Spinal cord (tissue), 10 donors: Measurements from ENCODE around the gene STAT2. TPM values are rescaled to one million over a fixed set of nuclear protein-coding genes. Genes with fewer than 3 reads are reported as not detected.

Experiments used
- DNase-seq, 6 donors: peaks; one replicate each; pipeline versions ENCODE4 v3.0.0 to v3.0.0-alpha.2; 2013 to 2015; ENCODE audit warnings: low spot score in 6 of 6, low read depth in 4 of 6
- H3K27ac ChIP-seq: one replicate; pipeline ENCODE4 v1.5.1; 2013; ENCODE audit warnings: low read depth, low read length, control low read depth
- H3K27me3 ChIP-seq: one replicate; pipeline ENCODE4 v1.6.1; 2013; ENCODE audit warnings: low read length; ENCODE audit not compliant: control insufficient read depth, insufficient read depth
- H3K36me3 ChIP-seq: one replicate; pipeline ENCODE4 v1.6.1; 2013; ENCODE audit warnings: low read length; ENCODE audit not compliant: control insufficient read depth, insufficient read depth
- H3K4me1 ChIP-seq: one replicate; pipeline ENCODE4 v1.6.1; 2013; ENCODE audit warnings: low read length; ENCODE audit not compliant: control insufficient read depth, insufficient read depth
- H3K4me3 ChIP-seq: one replicate; pipeline ENCODE4 v1.5.1; 2013; ENCODE audit warnings: low read depth, low read length, control low read depth
- H3K9me3 ChIP-seq: one replicate; pipeline ENCODE4 v1.6.1; 2013; ENCODE audit warnings: low read length; ENCODE audit not compliant: control insufficient read depth, insufficient read depth
- WGBS: methylation state at CpG from one replicate; pipeline ENCODE4 v1.1.5; 2013; ENCODE audit warnings: missing lambda C conversion rate; ENCODE audit not compliant: insufficient coverage; 5-methylcytosine and 5-hydroxymethylcytosine counted together
- polyA plus RNA-seq, 2 donors: library from polyadenylated mRNA; unstranded; fragments of 120-200 nt; gene quantifications; one replicate each; pipeline ENCODE4 v1.2.1, GENCODE V29; 2013; ENCODE audit not compliant: insufficient read length in 2 of 2
- small RNA-seq: library from RNA; depleted of rRNA; stranded (forward); fragments of <200 nt; gene quantifications from one replicate; pipeline ENCODE3, GENCODE V24; 2014; ENCODE audit warnings: low replicate concordance
- total RNA-seq, 2 donors: library from RNA; depleted of rRNA in 1 of 2; stranded (reverse); fragments of 120-200 nt in 1 of 2; fragments of >200 nt in 1 of 2; gene quantifications; one replicate each; pipeline versions ENCODE4 v1.2.3 to v1.2.4, GENCODE V29; 2013 to 2014
- donor health status: healthy.

The STAT2 gene
- total and polyA plus RNA-seq, 4 donors, result 72.4 to 145 (median 120) TPM

DNA sequence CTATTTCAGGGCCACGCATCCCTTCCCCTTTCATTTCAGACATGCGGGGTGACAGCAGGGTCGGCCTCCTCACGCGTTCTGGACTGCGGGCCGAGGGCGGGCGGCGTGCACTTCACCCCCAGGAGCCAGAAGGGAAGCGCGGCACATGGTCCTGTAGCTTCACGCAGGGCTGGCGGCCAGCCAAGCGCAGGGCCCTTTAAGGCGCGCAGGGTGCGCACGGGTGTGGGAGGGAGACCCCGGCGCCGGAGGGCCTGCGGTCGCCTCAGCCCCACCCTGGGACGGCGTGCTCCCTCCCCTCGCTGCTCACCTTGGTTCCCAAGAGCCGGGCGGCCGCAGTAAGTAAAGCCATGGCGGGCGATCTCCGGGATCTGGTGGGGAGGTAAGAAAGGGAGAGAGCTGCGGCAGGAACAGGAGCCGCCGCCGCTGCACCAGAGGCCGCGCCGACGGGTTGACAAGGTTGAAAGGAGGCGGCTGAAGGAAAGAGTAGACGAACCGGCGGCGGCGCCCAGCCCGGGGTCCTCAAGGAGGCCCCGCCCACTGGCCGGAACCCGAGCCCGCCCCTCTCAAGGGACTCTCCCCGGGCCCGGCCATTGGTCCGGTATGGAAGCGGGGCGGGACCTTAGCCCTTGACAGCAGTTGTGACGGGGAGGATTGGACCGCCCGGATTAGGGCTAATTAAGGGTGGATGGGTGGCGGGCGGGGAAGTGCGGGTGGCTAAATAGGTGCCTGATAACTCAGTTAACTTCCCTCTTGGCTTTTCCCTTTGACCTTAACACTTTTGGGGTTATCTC, 59.9 kb downstream of the STAT2 start, which contains the start of gene CS:
Gene CS (minus strand): TSS at position 478 of the 791 bp plus-strand sequence. CDS start 129 bp downstream, at position 349.
- Histone ChIP-seq H3K4me3 (peak within 1 kb of the TSS; percentile 80), H3K9me3 (no peaks in the 10 kb centered on the region), H3K4me1 (peaks cover 18% of the 10 kb centered on the region), H3K27me3 (no peaks in the 10 kb centered on the region), H3K27ac (peak within 1 kb of the TSS; percentile 97), H3K36me3 (peaks cover 30% of the 10 kb centered on the region)
- peak; percentile 91 to 99 (median 98) for DNase-seq
- 0% methylated on average over 54 of the region's 63 CpGs for WGBS

DNA sequence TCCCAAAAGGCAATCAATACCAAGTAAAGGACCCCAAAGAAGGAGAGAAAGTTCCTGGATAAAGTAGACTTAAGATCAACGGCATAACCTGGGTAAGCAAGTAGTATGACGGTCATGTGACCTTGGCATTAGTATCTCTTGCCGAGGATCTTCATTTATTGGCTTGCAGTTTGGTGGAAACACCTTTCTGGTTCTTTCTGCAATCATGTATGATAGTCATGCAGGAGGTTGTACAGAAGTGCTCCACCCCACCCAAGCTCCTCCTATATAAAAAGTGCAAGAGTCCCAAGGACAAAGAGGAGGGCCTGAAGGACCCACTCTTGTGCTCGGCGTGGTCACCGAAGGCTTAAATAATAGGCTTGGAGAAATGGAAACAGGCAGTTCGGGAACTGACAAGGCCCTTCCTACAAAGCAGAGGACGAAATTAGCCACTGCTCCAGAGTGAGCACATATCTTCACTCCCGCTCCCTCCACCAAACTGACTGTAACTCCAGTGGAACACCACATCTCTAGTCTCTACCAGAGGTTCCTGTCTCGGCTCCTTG, 60.5 kb downstream of the STAT2 start:
- Histone ChIP-seq H3K4me3 (peak overlapping the region; percentile 80), H3K9me3 (no peaks in the 10 kb centered on the region), H3K36me3 (peaks cover 30% of the 10 kb centered on the region), H3K4me1 (peaks cover 18% of the 10 kb centered on the region), H3K27me3 (no peaks in the 10 kb centered on the region), H3K27ac (peak overlapping the region; percentile 97)
- WGBS, result 0% methylated on average over 5 of the region's 10 CpGs
- DNase-seq, result peak in 1 of 6 donors; percentile 27

DNA sequence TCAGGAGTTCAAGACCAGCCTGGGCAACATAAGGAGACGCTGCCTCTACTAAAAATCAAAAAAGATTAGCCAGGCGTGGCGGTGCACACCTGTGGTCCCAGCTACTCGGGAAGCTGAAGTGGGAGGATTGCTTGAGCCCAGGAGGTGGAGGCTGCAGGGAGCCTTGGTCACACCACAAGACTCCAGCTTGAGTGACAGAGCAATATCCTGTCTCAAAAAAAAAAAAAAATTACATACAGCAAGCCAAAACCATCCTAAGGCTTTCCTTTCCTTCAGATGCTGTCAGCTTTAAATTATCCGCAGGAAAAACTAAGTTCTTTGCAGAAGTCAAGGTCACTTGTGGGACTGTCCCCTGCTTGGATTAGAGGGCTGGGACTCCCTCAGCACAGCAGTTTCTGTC, 61.1 kb downstream of the STAT2 start:
- 81% methylated on average over 5 of the region's 5 CpGs for WGBS
- Histone ChIP-seq H3K27ac (no peak overlapping the region), H3K27me3 (no peaks in the 10 kb centered on the region), H3K9me3 (no peaks in the 10 kb centered on the region), H3K4me1 (peaks cover 18% of the 10 kb centered on the region), H3K4me3 (peak overlapping the region; percentile 80), H3K36me3 (peaks cover 29% of the 10 kb centered on the region)
- DNase-seq, result no peak

DNA sequence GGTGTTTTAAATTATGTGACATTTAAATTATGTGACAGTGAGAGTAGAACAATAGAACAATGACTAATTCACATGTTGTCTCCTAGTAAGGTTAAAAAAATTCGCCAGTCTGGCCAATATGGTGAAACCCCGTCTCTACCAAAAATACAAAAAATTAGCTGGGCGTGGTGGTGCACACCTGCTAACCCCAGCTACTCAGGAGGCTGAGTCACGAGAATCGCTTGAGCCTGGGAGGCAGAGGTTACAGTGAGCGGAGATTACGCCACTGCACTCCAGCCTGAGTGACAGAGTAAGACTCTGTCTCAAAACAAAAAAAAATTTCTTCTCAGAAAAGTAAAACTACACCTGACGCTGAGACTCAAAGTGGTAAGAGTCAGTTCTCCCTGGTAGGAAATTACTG, 62.5 kb downstream of the STAT2 start:
- no peaks in the 10 kb centered on the region for H3K9me3 ChIP-seq
- H3K27ac ChIP-seq, result no peak overlapping the region
- peaks cover 21% of the 10 kb centered on the region for H3K36me3 ChIP-seq
- WGBS, result 100% methylated on average over 2 of the region's 8 CpGs
- H3K4me3 ChIP-seq, result no peak overlapping the region
- no peak for DNase-seq
- peaks cover 18% of the 10 kb centered on the region for H3K4me1 ChIP-seq
- H3K27me3 ChIP-seq, result no peaks in the 10 kb centered on the region

DNA sequence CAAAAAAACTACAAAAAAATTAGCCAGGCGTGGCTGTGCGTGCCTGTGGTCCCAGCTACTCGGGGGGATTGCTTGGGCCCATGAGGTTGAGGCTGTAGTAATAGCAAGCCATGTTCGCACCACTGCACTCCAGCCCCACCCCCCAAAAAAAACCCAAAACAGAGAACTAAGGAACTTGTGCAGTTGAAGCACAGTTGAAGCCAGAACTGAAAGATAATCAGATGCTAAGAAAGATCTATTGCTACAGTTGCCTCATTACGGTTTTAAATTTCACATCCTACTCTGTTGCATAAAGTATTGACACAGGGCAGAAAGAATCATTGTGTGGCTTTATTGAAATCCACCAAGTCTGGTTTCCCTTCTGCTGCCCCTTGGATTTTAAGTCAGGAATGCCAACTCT, 63.6 kb downstream of the STAT2 start:
- no peak for DNase-seq
- Histone ChIP-seq H3K9me3 (no peaks in the 10 kb centered on the region), H3K36me3 (peaks cover 23% of the 10 kb centered on the region), H3K4me3 (no peak overlapping the region), H3K27ac (no peak overlapping the region), H3K27me3 (no peaks in the 10 kb centered on the region), H3K4me1 (peaks cover 16% of the 10 kb centered on the region)
- WGBS, result no CpG with 5 or more reads among the region's 5 CpGs

DNA sequence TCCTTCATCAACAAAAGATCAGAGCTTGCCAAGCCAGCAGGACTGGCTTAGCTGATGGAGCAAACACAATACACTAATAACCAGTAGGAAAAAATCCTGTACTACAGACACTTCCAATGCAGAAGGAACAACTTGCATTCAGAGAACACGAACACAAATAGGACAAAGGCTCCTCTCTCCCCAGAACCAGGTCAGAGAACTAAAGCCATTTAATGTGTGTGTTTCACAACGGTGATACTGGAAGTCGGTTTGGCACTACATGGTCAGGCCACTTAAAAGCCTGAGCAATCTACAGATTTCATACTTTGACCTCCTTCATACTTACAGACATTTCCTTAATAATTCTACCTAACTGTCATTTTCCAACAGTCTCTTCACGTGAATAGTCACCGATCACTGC, 66.1 kb downstream of the STAT2 start:
- no peak overlapping the region for H3K4me3 ChIP-seq
- DNase-seq, result no peak
- no peaks in the 10 kb centered on the region for H3K9me3 ChIP-seq
- peaks cover 34% of the 10 kb centered on the region for H3K36me3 ChIP-seq
- no peak overlapping the region for H3K27ac ChIP-seq
- no peaks in the 10 kb centered on the region for H3K27me3 ChIP-seq
- 94% methylated on average over 2 of the region's 5 CpGs for WGBS
- H3K4me1 ChIP-seq, result peaks cover 4% of the 10 kb centered on the region

Small RNA genes within 50 kb of the gene (small RNA-seq; reads per million reads assigned to genes)
- gene RNU7-40P, result not detected

Other genes with a start within 250 kb of the STAT2 start
- 1,000 to 10,000 TPM in 1 of 2 donors, 100 to 1,000 TPM in 1; 970 to 5,681 TPM for gene RPL41, start 243.5 kb downstream of the STAT2 start, total RNA-seq
- gene RPL41, start 243.5 kb downstream of the STAT2 start, polyA plus RNA-seq, result 1,000 to 10,000 TPM; 2,766 to 3,172 TPM
- gene ZC3H10, start 241.8 kb downstream of the STAT2 start, total RNA-seq, result 1 to 10 TPM; 5.2 to 7.1 TPM
- gene ZC3H10, start 241.8 kb downstream of the STAT2 start, polyA plus RNA-seq, result 1 to 10 TPM; 4.1 to 6.0 TPM
- 10 to 100 TPM; 72.6 to 76.6 TPM for gene ESYT1, start 231.8 kb downstream of the STAT2 start, total RNA-seq
- 10 to 100 TPM; 42.6 to 49.7 TPM for gene ESYT1, start 231.8 kb downstream of the STAT2 start, polyA plus RNA-seq
- gene MYL6B, start 207.5 kb downstream of the STAT2 start, total RNA-seq, result 100 to 1,000 TPM in 1 of 2 donors, 10 to 100 TPM in 1; 69.4 to 199 TPM
- 100 to 1,000 TPM; 276 to 287 TPM for gene MYL6B, start 207.5 kb downstream of the STAT2 start, polyA plus RNA-seq
- gene MYL6, start 201.7 kb downstream of the STAT2 start, total RNA-seq, result 1,000 to 10,000 TPM in 1 of 2 donors, 100 to 1,000 TPM in 1; 887 to 2,396 TPM
- gene MYL6, start 201.7 kb downstream of the STAT2 start, polyA plus RNA-seq, result 1,000 to 10,000 TPM; 1,367 to 1,524 TPM
- gene SMARCC2, start 170.6 kb downstream of the STAT2 start, total RNA-seq, result 100 to 1,000 TPM in 1 of 2 donors, 10 to 100 TPM in 1; 66.2 to 104 TPM
- gene SMARCC2, start 170.6 kb downstream of the STAT2 start, polyA plus RNA-seq, result 100 to 1,000 TPM; 141 to 143 TPM
- 10 to 100 TPM; 58.0 to 75.1 TPM for gene RNF41, start 138.2 kb downstream of the STAT2 start, total RNA-seq
- 10 to 100 TPM; 51.5 to 56.7 TPM for gene RNF41, start 138.2 kb downstream of the STAT2 start, polyA plus RNA-seq
- gene NABP2, start 135.8 kb downstream of the STAT2 start, total RNA-seq, result 10 to 100 TPM; 20.8 to 45.5 TPM
- 10 to 100 TPM; 46.3 to 48.3 TPM for gene NABP2, start 135.8 kb downstream of the STAT2 start, polyA plus RNA-seq
- under 1 TPM in 1 of 2 donors, not detected in 1; 0.66 TPM for gene SLC39A5, start 130.1 kb downstream of the STAT2 start, total RNA-seq
- gene SLC39A5, start 130.1 kb downstream of the STAT2 start, polyA plus RNA-seq, result 1 to 10 TPM in 1 of 2 donors, under 1 TPM in 1; 0.60 to 1.9 TPM
- 10 to 100 TPM; 20.9 to 23.2 TPM for gene ANKRD52, start 101.7 kb downstream of the STAT2 start, total RNA-seq
- 10 to 100 TPM; 42.7 to 54.7 TPM for gene ANKRD52, start 101.7 kb downstream of the STAT2 start, polyA plus RNA-seq
- gene COQ10A, start 93.2 kb downstream of the STAT2 start, total RNA-seq, result 10 to 100 TPM; 13.4 to 19.0 TPM
- gene COQ10A, start 93.2 kb downstream of the STAT2 start, polyA plus RNA-seq, result 10 to 100 TPM; 24.9 to 29.9 TPM
- 100 to 1,000 TPM in 1 of 2 donors, 10 to 100 TPM in 1; 79.6 to 179 TPM for gene CS, start 59.8 kb downstream of the STAT2 start, total RNA-seq
- gene CS, start 59.8 kb downstream of the STAT2 start, polyA plus RNA-seq, result 100 to 1,000 TPM; 196 to 202 TPM
- gene CNPY2, start 44.1 kb downstream of the STAT2 start, total RNA-seq, result 100 to 1,000 TPM in 1 of 2 donors, 10 to 100 TPM in 1; 46.7 to 163 TPM
- gene CNPY2, start 44.1 kb downstream of the STAT2 start, polyA plus RNA-seq, result 100 to 1,000 TPM; 144 to 145 TPM
- gene PAN2, start 26.1 kb downstream of the STAT2 start, total RNA-seq, result 10 to 100 TPM; 41.0 to 74.1 TPM
- 10 to 100 TPM; 55.0 to 74.9 TPM for gene PAN2, start 26.1 kb downstream of the STAT2 start, polyA plus RNA-seq
- under 1 TPM in 1 of 2 donors, not detected in 1; 0.22 TPM for gene IL23A, start 21.2 kb downstream of the STAT2 start, total RNA-seq
- under 1 TPM; 0.46 to 0.80 TPM for gene IL23A, start 21.2 kb downstream of the STAT2 start, polyA plus RNA-seq
- gene APOF, start 2.8 kb upstream of the STAT2 start, total RNA-seq, result not detected
- gene APOF, start 2.8 kb upstream of the STAT2 start, polyA plus RNA-seq, result under 1 TPM in 1 of 2 donors, not detected in 1; 0.12 TPM
- 10 to 100 TPM; 10.1 to 10.6 TPM for gene TIMELESS, start 89.3 kb upstream of the STAT2 start, total RNA-seq
- 10 to 100 TPM; 20.4 to 24.8 TPM for gene TIMELESS, start 89.3 kb upstream of the STAT2 start, polyA plus RNA-seq
- under 1 TPM in 1 of 2 donors, not detected in 1; 0.30 TPM for gene MIP, start 94.5 kb upstream of the STAT2 start, total RNA-seq
- under 1 TPM in 1 of 2 donors, not detected in 1; 0.60 TPM for gene MIP, start 94.5 kb upstream of the STAT2 start, polyA plus RNA-seq
- 1 to 10 TPM; 1.7 to 3.8 TPM for gene SPRYD4, start 108.5 kb upstream of the STAT2 start, total RNA-seq
- 1 to 10 TPM; 2.7 to 5.1 TPM for gene SPRYD4, start 108.5 kb upstream of the STAT2 start, polyA plus RNA-seq
- gene GLS2, start 128.1 kb upstream of the STAT2 start, total RNA-seq, result 10 to 100 TPM in 1 of 2 donors, 1 to 10 TPM in 1; 3.1 to 10.5 TPM
- gene GLS2, start 128.1 kb upstream of the STAT2 start, polyA plus RNA-seq, result 10 to 100 TPM in 1 of 2 donors, 1 to 10 TPM in 1; 9.6 to 10.8 TPM
- 10 to 100 TPM; 12.3 to 19.8 TPM for gene RBMS2, start 161.7 kb upstream of the STAT2 start, total RNA-seq
- gene RBMS2, start 161.7 kb upstream of the STAT2 start, polyA plus RNA-seq, result 10 to 100 TPM; 13.0 to 23.7 TPM